H1 (cell line): ENCODE measurements around the gene KIF21A. TPM values are rescaled to one million over a fixed set of nuclear protein-coding genes. Genes with fewer than 3 reads are reported as not detected.

Experiments
- CTCF ChIA-PET: fragments of 300-600 bp; sonication (Branson Sonifier 250); formaldehyde crosslinking; loops from one replicate; lab custom pipeline; 2021; ENCODE audit not compliant: partially characterized antibody; lab: Charles Lee
- POLR2A ChIA-PET: fragments of 300-600 bp; sonication (Branson Sonifier 250); formaldehyde crosslinking; loops from one replicate; lab custom pipeline; 2021; ENCODE audit warnings: inconsistent platforms; ENCODE audit not compliant: partially characterized antibody; lab: Charles Lee
- DNase-seq, 2 experiments: peaks; one replicate each; pipeline versions ENCODE4 v3.0.0 to v3.0.0-alpha.2; 2010 to 2022; ENCODE audit warnings: low spot score in 2 of 2, low read depth in 1 of 2, mixed read lengths in 1 of 2
- FAIRE-seq: peaks from 2 replicates; lab custom pipeline; 2011; peaks lifted over from hg19 to GRCh38; lab: Jason Lieb, UNC
- H2AFZ ChIP-seq: 2 replicates; pipeline ENCODE4 v1.8.1; 2012; ENCODE audit warnings: low read length, inconsistent platforms
- H2AK5ac ChIP-seq: 2 replicates; pipeline ENCODE4 v1.6.1; 2013; ENCODE audit warnings: low read depth, low read length
- H2BK120ac ChIP-seq: replicated peaks from 2 replicates; pipeline ENCODE3; 2013; ENCODE audit warnings: low read depth, low read length, inconsistent platforms
- H2BK12ac ChIP-seq: 2 replicates; pipeline ENCODE4 v1.6.1; 2013; ENCODE audit warnings: low read depth, low read length
- H2BK15ac ChIP-seq: 2 replicates; pipeline ENCODE4 v1.6.1; 2013; ENCODE audit warnings: low read length
- H2BK20ac ChIP-seq: 2 replicates; pipeline ENCODE4 v1.6.1; 2013; ENCODE audit warnings: low read length
- H2BK5ac ChIP-seq: 2 replicates; pipeline ENCODE4 v1.6.1; 2013; ENCODE audit warnings: low read depth, low read length
- H3K14ac ChIP-seq: 2 replicates; pipeline ENCODE4 v1.6.1; 2013; ENCODE audit warnings: inconsistent platforms; ENCODE audit not compliant: insufficient read length
- H3K18ac ChIP-seq: 2 replicates; pipeline ENCODE4 v1.6.1; 2013; ENCODE audit warnings: low read length; ENCODE audit errors: extremely low read depth
- H3K23ac ChIP-seq: 2 replicates; pipeline ENCODE4 v1.6.1; 2013; ENCODE audit warnings: inconsistent platforms; ENCODE audit not compliant: insufficient read length
- H3K23me2 ChIP-seq: 2 replicates; pipeline ENCODE4 v1.6.1; 2013; ENCODE audit warnings: low read depth, low read length
- H3K27ac ChIP-seq: 2 replicates; pipeline ENCODE4 v1.6.1; 2011; ENCODE audit warnings: low read depth, low read length, inconsistent platforms
- H3K27me3 ChIP-seq, 4 experiments: replicated peaks in 1 of 4; 1 replicate in 1 of 4; 2 replicates in 3 of 4; pipeline versions ENCODE4 v1.6.1 to v1.8.1; 2011 to 2013; ENCODE audit warnings: low read length in 3 of 4, mild to moderate bottlenecking in 3 of 4, inconsistent platforms in 2 of 4, mixed read lengths in 2 of 4, moderate library complexity in 1 of 4; ENCODE audit not compliant: control insufficient read depth in 3 of 4, insufficient read depth in 3 of 4; ENCODE audit errors: extremely low read depth in 1 of 4
- H3K36me3 ChIP-seq, 4 experiments: 2 replicates each; pipeline versions ENCODE4 v1.6.1 to v1.8.1; 2011 to 2013; ENCODE audit warnings: mild to moderate bottlenecking in 4 of 4, low read length in 3 of 4, moderate library complexity in 2 of 4, control low read depth in 1 of 4, inconsistent platforms in 1 of 4; ENCODE audit not compliant: insufficient read depth in 4 of 4, control insufficient read depth in 2 of 4
- H3K4ac ChIP-seq: replicated peaks from 2 replicates; pipeline ENCODE3; 2013; ENCODE audit warnings: low read length, low read depth, mixed read lengths, inconsistent platforms; ENCODE audit not compliant: insufficient read length
- H3K4me1 ChIP-seq, 4 experiments: replicated peaks in 1 of 4; 1 replicate in 1 of 4; 2 replicates in 3 of 4; pipeline versions ENCODE4 v1.6.1 to v1.8.1; 2011 to 2013; ENCODE audit warnings: low read length in 3 of 4, inconsistent platforms in 2 of 4, mixed read lengths in 1 of 4; ENCODE audit not compliant: insufficient read depth in 4 of 4, control insufficient read depth in 3 of 4
- H3K4me2 ChIP-seq, 2 experiments: 2 replicates each; pipeline versions ENCODE4 v1.6.1 to v1.8.1; 2011 to 2013; ENCODE audit warnings: low read depth in 2 of 2, low read length in 2 of 2, control low read depth in 1 of 2, inconsistent platforms in 1 of 2, mild to moderate bottlenecking in 1 of 2; ENCODE audit not compliant: insufficient read depth in 1 of 2
- H3K4me3 ChIP-seq, 4 experiments: fragments of 200-600, 300-600 bp in 1 of 4; sonication (generic), shearing (Covaris generic), sonication (Bioruptor Twin) in 1 of 4; 2 replicates each; pipeline versions ENCODE4 v1.5.1 to v1.8.1; 2011 to 2016; ENCODE audit warnings: low read length in 4 of 4, low read depth in 3 of 4, control low read depth in 2 of 4, inconsistent platforms in 2 of 4, mild to moderate bottlenecking in 2 of 4, mixed read lengths in 1 of 4, moderate library complexity in 1 of 4; ENCODE audit not compliant: insufficient read depth in 2 of 4; ENCODE audit errors: extremely low read depth in 1 of 4
- H3K56ac ChIP-seq: replicated peaks from 2 replicates; pipeline ENCODE3; 2013; ENCODE audit warnings: low read depth, mild to moderate bottlenecking, mixed read lengths, low read length, inconsistent platforms; ENCODE audit not compliant: insufficient read length
- H3K79me1 ChIP-seq: 2 replicates; pipeline ENCODE4 v1.6.1; 2013; ENCODE audit warnings: low read depth, low read length, control low read depth
- H3K79me2 ChIP-seq, 2 experiments: 2 replicates each; pipeline versions ENCODE4 v1.6.1 to v1.8.1; 2012 to 2013; ENCODE audit warnings: low read length in 2 of 2, mild to moderate bottlenecking in 2 of 2, inconsistent platforms in 1 of 2; ENCODE audit not compliant: insufficient read depth in 2 of 2, control insufficient read depth in 1 of 2
- H3K9ac ChIP-seq, 4 experiments: replicated peaks in 1 of 4; 1 replicate in 1 of 4; 2 replicates in 3 of 4; pipeline versions ENCODE4 v1.6.1 to v1.8.1; 2011 to 2013; ENCODE audit warnings: low read depth in 3 of 4, low read length in 3 of 4, control low read depth in 2 of 4, mild to moderate bottlenecking in 2 of 4, moderate library complexity in 2 of 4, inconsistent platforms in 1 of 4; ENCODE audit errors: extremely low read depth in 1 of 4
- H3K9me3 ChIP-seq, 2 experiments: 2 replicates each; pipeline versions ENCODE4 v1.6.1 to v1.8.1; 2012 to 2013; ENCODE audit warnings: mild to moderate bottlenecking in 2 of 2, moderate library complexity in 2 of 2, control low read depth in 1 of 2, inconsistent platforms in 1 of 2, low read depth in 1 of 2, low read length in 1 of 2, mixed read lengths in 1 of 2; ENCODE audit not compliant: insufficient read depth in 2 of 2
- H4K20me1 ChIP-seq, 2 experiments: replicated peaks in 1 of 2; 2 replicates each; pipeline versions ENCODE3 to v1.8.1; 2011 to 2013; ENCODE audit warnings: inconsistent platforms in 2 of 2, low read length in 2 of 2, mild to moderate bottlenecking in 1 of 2; ENCODE audit not compliant: insufficient read depth in 2 of 2, control insufficient read depth in 1 of 2
- H4K5ac ChIP-seq: 2 replicates; pipeline ENCODE4 v1.6.1; 2013; ENCODE audit warnings: low read length, low read depth, mixed read lengths, inconsistent platforms; ENCODE audit not compliant: insufficient read length
- H4K8ac ChIP-seq: 2 replicates; pipeline ENCODE4 v1.8.0; 2013; ENCODE audit warnings: mild to moderate bottlenecking, moderate library complexity, low read length, inconsistent platforms; ENCODE audit not compliant: insufficient read depth; ENCODE audit errors: extremely low read depth
- H4K91ac ChIP-seq: replicated peaks from 2 replicates; pipeline ENCODE3; 2013; ENCODE audit warnings: low read length, mixed read lengths, inconsistent platforms; ENCODE audit not compliant: insufficient read length
- FOSL1 ChIP-seq: IDR thresholded peaks from 2 replicates; pipeline ENCODE4 v1.6.1; 2011; ENCODE audit warnings: mild to moderate bottlenecking, low read depth, low read length, moderate library complexity; ENCODE audit not compliant: insufficient read depth
- JUN ChIP-seq: IDR thresholded peaks from 2 replicates; pipeline ENCODE4 v1.6.1; 2011; ENCODE audit warnings: low read depth, mild to moderate bottlenecking, improper control_type of control experiment, low read length
- WGBS, 2 experiments: shearing (Covaris generic) in 1 of 2; methylation state at CpG; one replicate each; pipeline versions ENCODE4 v1.1.6 to v1.1.7; 2013 to 2015; ENCODE audit warnings: low lambda C conversion rate in 2 of 2, mixed read lengths in 2 of 2, inconsistent platforms in 1 of 2, low coverage in 1 of 2, missing lambda C conversion rate in 1 of 2; ENCODE audit not compliant: insufficient replicate concordance in 2 of 2, insufficient coverage in 1 of 2, insufficient read length in 1 of 2; ENCODE audit errors: extremely low coverage in 1 of 2, missing lambda C conversion rate in 1 of 2; 5-methylcytosine and 5-hydroxymethylcytosine counted together
- polyA plus RNA-seq, 7 experiments: library from polyadenylated mRNA; depleted of rRNA in 3 of 7; stranded (reverse) in 5 of 7; unstranded in 2 of 7; fragments of >200 nt in 5 of 7; fragments of 200-250 nt in 2 of 7; gene quantifications; 1 replicate in 5 of 7; 2 replicates in 1 of 7; 4 replicates in 1 of 7; pipeline versions ENCODE4 v1.2.1 to v1.2.3, GENCODE V29; 2011 to 2013; ENCODE audit warnings: missing spikeins in 2 of 7, mixed read lengths in 2 of 7
- total RNA-seq: library from RNA; stranded (reverse); fragmentation: NEBNext Ultra II Directional; extraction: Animal tissue kit (Norgen Biotek cat#: 25700); gene quantifications from 2 replicates; pipeline ENCODE4 v1.2.1, GENCODE V29; 2021
- TF ChIP-seq, protein P1 (sequence below): IDR thresholded peaks from 2 replicates; pipeline ENCODE4 v1.6.1; 2011; ENCODE audit warnings: low read depth, mild to moderate bottlenecking, low read length; ENCODE audit not compliant: insufficient read depth
- TF ChIP-seq, protein P2 (sequence below): IDR thresholded peaks from 2 replicates; pipeline ENCODE4 v1.6.1; 2011; ENCODE audit warnings: low read length, improper control_type of control experiment

The KIF21A gene
- total and polyA plus RNA-seq, 2 of the 8 experiments (the other 6 are each of a cell fraction or from before 2014, with no cell fraction given) = 10.0 to 26.0 TPM

DNA sequence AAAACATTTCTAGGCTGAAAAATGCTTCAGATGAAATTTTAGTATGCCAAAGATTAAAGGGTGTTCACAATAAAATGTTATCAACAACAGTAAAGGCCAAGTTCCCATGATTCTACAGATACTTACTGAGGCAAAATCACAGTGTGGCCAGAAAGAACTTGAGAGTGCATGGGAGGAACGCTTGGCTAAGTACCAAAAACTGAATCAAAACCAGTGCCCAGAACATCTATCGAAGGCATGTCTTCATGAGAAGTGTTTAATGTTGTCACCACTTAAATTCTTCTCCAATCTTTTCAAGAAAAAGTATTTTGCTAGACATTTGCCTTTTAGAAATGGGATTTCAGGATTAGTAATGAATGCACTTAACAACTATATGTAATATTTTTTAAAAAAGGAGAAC lies 41.5 kb downstream of the KIF21A start:
- no peak overlapping the region for H3K56ac ChIP-seq
- no peaks in the 10 kb centered on the region for H3K9me3 ChIP-seq
- H3K27ac ChIP-seq = no peak overlapping the region
- H2AK5ac ChIP-seq = no peak overlapping the region
- no peaks in the 10 kb centered on the region for H3K36me3 ChIP-seq
- H3K79me2 ChIP-seq = peaks cover 0 to 25% of the 10 kb centered on the region in 2 experiments; a peak in 2 of 4 replicates
- H3K14ac ChIP-seq = no peak overlapping the region
- H2AFZ ChIP-seq = no peak overlapping the region
- H3K9ac ChIP-seq = no peak overlapping the region
- H4K8ac ChIP-seq = no peak overlapping the region
- no peaks in the 10 kb centered on the region for H4K20me1 ChIP-seq
- 86% methylated on average over 2 of the region's 2 CpGs; no CpG with 5 or more reads in 1 of the 2 experiments for WGBS, 2 experiments
- DNase-seq = no peak
- H3K4me1 ChIP-seq = no peaks in the 10 kb centered on the region; a peak in 2 of 7 replicates
- H3K27me3 ChIP-seq = no peaks in the 10 kb centered on the region
- CTCF ChIA-PET = no interaction called here
- H3K4me2 ChIP-seq = no peak overlapping the region
- H3K23me2 ChIP-seq = no peaks in the 10 kb centered on the region
- POLR2A ChIA-PET = no interaction called here
- no peak overlapping the region for H4K5ac ChIP-seq
- H2BK120ac ChIP-seq = no peak overlapping the region
- H3K79me1 ChIP-seq = no peaks in the 10 kb centered on the region
- H2BK5ac ChIP-seq = no peak overlapping the region
- H2BK20ac ChIP-seq = no peak overlapping the region
- no peak overlapping the region for H4K91ac ChIP-seq
- H3K18ac ChIP-seq = no peak overlapping the region
- no peak overlapping the region for H3K4ac ChIP-seq
- no peak overlapping the region for H2BK15ac ChIP-seq
- H2BK12ac ChIP-seq = no peak overlapping the region
- H3K4me3 ChIP-seq = no peak overlapping the region
- no peak overlapping the region for H3K23ac ChIP-seq
- no peak for FAIRE-seq
- TF ChIP-seq, protein P1, sequence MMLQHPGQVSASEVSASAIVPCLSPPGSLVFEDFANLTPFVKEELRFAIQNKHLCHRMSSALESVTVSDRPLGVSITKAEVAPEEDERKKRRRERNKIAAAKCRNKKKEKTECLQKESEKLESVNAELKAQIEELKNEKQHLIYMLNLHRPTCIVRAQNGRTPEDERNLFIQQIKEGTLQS = no peak
- TF ChIP-seq, protein P2, sequence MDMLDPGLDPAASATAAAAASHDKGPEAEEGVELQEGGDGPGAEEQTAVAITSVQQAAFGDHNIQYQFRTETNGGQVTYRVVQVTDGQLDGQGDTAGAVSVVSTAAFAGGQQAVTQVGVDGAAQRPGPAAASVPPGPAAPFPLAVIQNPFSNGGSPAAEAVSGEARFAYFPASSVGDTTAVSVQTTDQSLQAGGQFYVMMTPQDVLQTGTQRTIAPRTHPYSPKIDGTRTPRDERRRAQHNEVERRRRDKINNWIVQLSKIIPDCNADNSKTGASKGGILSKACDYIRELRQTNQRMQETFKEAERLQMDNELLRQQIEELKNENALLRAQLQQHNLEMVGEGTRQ = no peak
- TF ChIP-seq FOSL1 (no peak), JUN (no peak)
